ENCODE results near the gene SLC38A10. TPM values are rescaled to one million over a fixed set of nuclear protein-coding genes. Genes with fewer than 3 reads are reported as not detected.

The SLC38A10 gene
- polyA plus RNA-seq, 1 experiment, result 29.3 TPM

DNA sequence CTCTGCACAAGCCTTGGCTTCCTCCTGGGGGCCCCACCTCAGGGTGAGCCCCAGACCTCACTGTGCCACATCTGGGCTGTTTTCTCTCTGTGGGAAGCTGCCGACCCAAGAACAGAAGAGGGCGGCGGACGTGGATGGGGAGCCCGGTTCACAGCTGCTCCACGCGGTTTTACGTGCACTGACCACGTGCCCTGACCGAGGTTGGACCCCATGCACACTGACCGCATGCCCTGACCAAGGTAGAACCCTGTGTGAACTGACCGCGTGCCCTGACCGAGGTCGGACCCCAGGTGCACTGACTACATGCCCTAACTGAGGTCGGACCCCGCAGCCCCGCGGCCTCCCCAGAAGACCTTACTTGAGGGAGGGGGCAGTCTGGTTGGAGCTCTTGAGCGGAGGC, 92.0 kb downstream of the SLC38A10 start:
- no peaks in the 10 kb centered on the region; the same call in 1 of the 2 replicates for H3K9me3 ChIP-seq (ENCODE audit: control insufficient read depth, insufficient read depth, low read length)
- ChIA-PET POLR2A (no interaction called here), CTCF (no interaction called here)
- no peaks in the 10 kb centered on the region for H3K27me3 ChIP-seq (ENCODE audit: control insufficient read depth, insufficient read depth, low read length)
- TF ChIP-seq, protein P1, sequence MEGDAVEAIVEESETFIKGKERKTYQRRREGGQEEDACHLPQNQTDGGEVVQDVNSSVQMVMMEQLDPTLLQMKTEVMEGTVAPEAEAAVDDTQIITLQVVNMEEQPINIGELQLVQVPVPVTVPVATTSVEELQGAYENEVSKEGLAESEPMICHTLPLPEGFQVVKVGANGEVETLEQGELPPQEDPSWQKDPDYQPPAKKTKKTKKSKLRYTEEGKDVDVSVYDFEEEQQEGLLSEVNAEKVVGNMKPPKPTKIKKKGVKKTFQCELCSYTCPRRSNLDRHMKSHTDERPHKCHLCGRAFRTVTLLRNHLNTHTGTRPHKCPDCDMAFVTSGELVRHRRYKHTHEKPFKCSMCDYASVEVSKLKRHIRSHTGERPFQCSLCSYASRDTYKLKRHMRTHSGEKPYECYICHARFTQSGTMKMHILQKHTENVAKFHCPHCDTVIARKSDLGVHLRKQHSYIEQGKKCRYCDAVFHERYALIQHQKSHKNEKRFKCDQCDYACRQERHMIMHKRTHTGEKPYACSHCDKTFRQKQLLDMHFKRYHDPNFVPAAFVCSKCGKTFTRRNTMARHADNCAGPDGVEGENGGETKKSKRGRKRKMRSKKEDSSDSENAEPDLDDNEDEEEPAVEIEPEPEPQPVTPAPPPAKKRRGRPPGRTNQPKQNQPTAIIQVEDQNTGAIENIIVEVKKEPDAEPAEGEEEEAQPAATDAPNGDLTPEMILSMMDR (IDR thresholded peaks at IDR 0.05; ENCODE audit: low read depth, low read length), result no peak
- no peak for DNase-seq (ENCODE audit: low read depth, low spot score)
- H3K4me3 ChIP-seq (ENCODE audit: low read depth, low read length), result no peak overlapping the region
- no peak overlapping the region for H3K27ac ChIP-seq (ENCODE audit: low read depth, low read length)

DNA sequence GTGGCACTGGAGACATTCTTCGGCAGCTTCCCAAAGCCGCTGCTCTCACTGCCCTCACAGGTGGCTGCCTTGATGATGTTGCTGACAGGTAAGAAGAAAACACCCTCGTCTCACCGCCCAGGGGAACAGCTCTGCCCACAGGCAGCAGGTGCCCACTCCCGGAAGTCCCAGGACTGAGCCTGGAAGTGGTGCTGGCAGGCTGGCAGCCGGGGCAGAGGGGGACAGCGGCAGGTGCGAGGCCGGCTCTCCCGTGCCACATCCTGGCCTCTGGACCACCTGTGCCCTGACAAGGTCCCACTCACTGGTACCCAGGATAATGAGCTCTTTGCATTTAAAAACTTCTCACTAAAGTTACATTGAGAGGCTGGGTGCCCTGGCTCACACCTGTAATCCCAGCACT, 92.8 kb downstream of the SLC38A10 start:
- Histone ChIP-seq H3K27me3 (ENCODE audit: control insufficient read depth, insufficient read depth, low read length) (no peaks in the 10 kb centered on the region), H3K27ac (ENCODE audit: low read depth, low read length) (no peak overlapping the region), H3K9me3 (ENCODE audit: control insufficient read depth, insufficient read depth, low read length) (no peaks in the 10 kb centered on the region; the same call in 1 of the 2 replicates), H3K4me3 (ENCODE audit: low read depth, low read length) (no peak overlapping the region)
- TF ChIP-seq, protein P1 (IDR thresholded peaks at IDR 0.05; ENCODE audit: low read depth, low read length), result no peak
- ChIA-PET CTCF (interaction anchor here (1.9 kb wide), 1 partner anchor 59 kb away, joined by 6 read pairs; no protein-coding TSS in a partner anchor), POLR2A (no interaction called here)
- no peak for DNase-seq (ENCODE audit: low read depth, low spot score)

DNA sequence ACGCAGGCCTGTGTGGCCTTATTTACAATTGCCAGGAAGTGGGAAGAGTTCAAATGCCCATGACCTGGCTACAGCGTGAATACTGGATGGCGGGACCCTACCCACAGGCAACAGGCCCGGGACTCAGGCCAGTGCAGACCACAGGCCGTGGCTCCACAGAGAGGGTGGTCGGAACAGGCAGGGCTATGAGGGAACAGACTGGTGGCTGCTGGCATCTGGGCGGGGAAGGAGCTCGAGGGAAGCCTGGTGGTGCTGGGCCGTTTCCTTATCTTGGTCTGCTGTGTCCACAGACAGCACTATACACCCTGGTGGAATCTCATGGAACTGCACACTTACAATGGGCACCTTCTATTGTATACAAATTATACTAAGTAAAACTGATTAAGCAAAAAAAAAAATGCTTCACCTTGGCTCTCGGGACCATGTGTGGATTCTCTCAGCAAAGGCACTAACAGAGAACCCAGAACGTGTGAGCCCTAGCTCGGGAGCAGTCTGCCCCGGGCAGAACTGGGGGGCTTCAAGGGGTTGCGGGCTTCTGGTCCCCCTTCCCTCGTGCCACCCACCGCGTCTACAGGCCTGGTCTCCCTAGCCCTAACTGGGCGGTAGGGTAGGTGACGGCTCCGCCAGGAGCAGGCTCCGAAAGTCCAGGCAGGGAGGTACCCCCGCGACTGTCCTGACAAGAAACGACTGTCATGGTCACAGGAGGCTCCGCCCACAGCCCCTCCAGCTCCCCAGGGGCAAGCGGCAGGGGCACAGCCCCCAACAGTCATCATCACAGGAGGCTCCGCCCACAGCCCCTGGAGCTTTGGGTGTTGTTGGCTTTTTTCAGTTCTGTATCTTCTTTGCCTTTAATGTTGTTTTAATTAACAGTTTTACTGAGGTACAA, 94.2 kb downstream of the SLC38A10 start:
- CTCF ChIA-PET, result interaction anchor here (0.6 to 1.9 kb wide), 10 partner anchors 10 to 527 kb away, joined by 3 to 6 read pairs (median 3); partner anchors contain the start of gene CEP131
- Histone ChIP-seq H3K27ac (ENCODE audit: low read depth, low read length) (no peak overlapping the region), H3K9me3 (ENCODE audit: control insufficient read depth, insufficient read depth, low read length) (no peaks in the 10 kb centered on the region; the same call in 1 of the 2 replicates), H3K27me3 (ENCODE audit: control insufficient read depth, insufficient read depth, low read length) (no peaks in the 10 kb centered on the region), H3K4me3 (ENCODE audit: low read depth, low read length) (no peak overlapping the region)
- peak; percentile 42 for DNase-seq (ENCODE audit: low read depth, low spot score)
- POLR2A ChIA-PET, result interaction anchor here (0.6 kb wide), 1 partner anchor 103 kb away, joined by 6 read pairs; no protein-coding TSS in a partner anchor
- TF ChIP-seq, protein P1 (IDR thresholded peaks at IDR 0.05; ENCODE audit: low read depth, low read length), result peak; percentile 64

DNA sequence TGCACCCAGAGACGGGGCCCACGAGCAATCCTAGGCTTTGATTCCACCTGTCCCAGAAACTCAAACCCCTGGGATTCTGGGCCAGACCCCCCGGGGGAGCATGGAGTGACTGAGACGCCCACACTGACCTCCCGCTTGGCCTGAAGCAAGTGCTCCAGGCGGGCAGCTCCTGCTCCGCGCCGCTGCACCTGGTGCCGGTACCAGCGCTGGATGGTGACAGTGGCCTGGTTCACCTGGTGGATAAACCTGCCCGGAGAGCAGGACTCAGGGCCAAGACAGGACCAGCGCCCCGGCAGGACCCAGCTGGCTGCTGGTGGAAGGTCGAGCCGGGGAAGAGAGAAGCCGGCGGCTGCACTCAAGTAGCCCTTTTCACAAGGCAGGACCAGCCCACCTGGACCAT, 94.9 kb downstream of the SLC38A10 start:
- H3K27me3 ChIP-seq (ENCODE audit: control insufficient read depth, insufficient read depth, low read length), result no peaks in the 10 kb centered on the region
- no peak for DNase-seq (ENCODE audit: low read depth, low spot score)
- no peak overlapping the region for H3K27ac ChIP-seq (ENCODE audit: low read depth, low read length)
- ChIA-PET POLR2A (interaction anchor here (0.6 kb wide), 1 partner anchor 103 kb away, joined by 6 read pairs; no protein-coding TSS in a partner anchor), CTCF (interaction anchor here (0.6 to 1.3 kb wide), 6 partner anchors 10 to 103 kb away, joined by 3 to 6 read pairs (median 3); partner anchors contain the start of gene CEP131)
- TF ChIP-seq, protein P1 (IDR thresholded peaks at IDR 0.05; ENCODE audit: low read depth, low read length), result no peak
- no peaks in the 10 kb centered on the region; the same call in 1 of the 2 replicates for H3K9me3 ChIP-seq (ENCODE audit: control insufficient read depth, insufficient read depth, low read length)
- H3K4me3 ChIP-seq (ENCODE audit: low read depth, low read length), result no peak overlapping the region

DNA sequence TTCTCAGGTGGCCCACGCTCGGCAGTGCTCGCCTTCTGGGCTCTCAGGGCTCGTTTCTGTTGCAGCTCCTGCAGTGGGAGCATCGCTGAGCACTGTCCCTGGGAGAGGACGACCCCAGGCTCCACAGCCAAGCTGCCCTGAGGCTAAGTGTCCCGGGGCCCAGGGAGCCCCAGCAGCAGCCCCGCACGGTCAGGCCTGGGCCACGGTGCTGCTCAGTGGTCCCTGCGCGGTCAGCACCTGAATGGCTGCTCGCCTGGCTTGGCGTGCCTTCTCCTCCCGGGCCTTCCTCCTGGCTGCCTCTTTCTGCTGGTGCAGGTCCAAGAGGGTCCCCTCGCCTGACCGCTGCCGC, 95.7 kb downstream of the SLC38A10 start:
- H3K27me3 ChIP-seq (ENCODE audit: control insufficient read depth, insufficient read depth, low read length), result no peaks in the 10 kb centered on the region
- POLR2A ChIA-PET, result no interaction called here
- DNase-seq (ENCODE audit: low read depth, low spot score), result no peak

More for the DNA sequence above, 95.7 kb downstream of the SLC38A10 start:
- CTCF ChIA-PET, result no interaction called here
- Histone ChIP-seq H3K4me3 (ENCODE audit: low read depth, low read length) (no peak overlapping the region), H3K27ac (ENCODE audit: low read depth, low read length) (no peak overlapping the region), H3K9me3 (ENCODE audit: control insufficient read depth, insufficient read depth, low read length) (no peaks in the 10 kb centered on the region; the same call in 1 of the 2 replicates)
- TF ChIP-seq, protein P1 (IDR thresholded peaks at IDR 0.05; ENCODE audit: low read depth, low read length), result no peak
